Stimulated activated naive CD8-positive, alpha-beta T cell treated with anti-CD3 and anti-CD28 coated beads, Interleukin-15, amount 100 ng/mL, for 72 hours (primary cell): ENCODE results near the gene PLXNA3.

Experiments used
- ATAC-seq: fragments of 150-1000 bp; cut with Tn5 transposase; 2 replicates; pipeline ENCODE4 v1.10.0; 2021; ENCODE audit warnings: mild to moderate bottlenecking, moderate library complexity
- DNase-seq, 2 donors: peaks; one replicate each; pipeline ENCODE4 v3.0.0; 2021 to 2022
- H3K27ac Mint-ChIP-seq, 2 donors: one replicate each; pipeline ENCODE4 v1.8.0; 2022; ENCODE audit warnings: mild to moderate bottlenecking in 2 of 2, mixed read lengths in 2 of 2, moderate library complexity in 2 of 2
- H3K27me3 Mint-ChIP-seq: one replicate; pipeline ENCODE4 v1.8.0; 2022; ENCODE audit warnings: mixed read lengths
- H3K4me1 Mint-ChIP-seq: one replicate; pipeline ENCODE4 v1.8.0; 2022; ENCODE audit warnings: mild to moderate bottlenecking, mixed read lengths
- H3K4me3 Mint-ChIP-seq, 2 donors: one replicate each; pipeline ENCODE4 v1.8.0; 2022; ENCODE audit warnings: mild to moderate bottlenecking in 2 of 2, mixed read lengths in 2 of 2, moderate library complexity in 1 of 2
- H3K9me3 Mint-ChIP-seq, 2 donors: one replicate each; pipeline ENCODE4 v1.8.0; 2022; ENCODE audit warnings: mixed read lengths in 2 of 2

PLXNA3 gene

DNA sequence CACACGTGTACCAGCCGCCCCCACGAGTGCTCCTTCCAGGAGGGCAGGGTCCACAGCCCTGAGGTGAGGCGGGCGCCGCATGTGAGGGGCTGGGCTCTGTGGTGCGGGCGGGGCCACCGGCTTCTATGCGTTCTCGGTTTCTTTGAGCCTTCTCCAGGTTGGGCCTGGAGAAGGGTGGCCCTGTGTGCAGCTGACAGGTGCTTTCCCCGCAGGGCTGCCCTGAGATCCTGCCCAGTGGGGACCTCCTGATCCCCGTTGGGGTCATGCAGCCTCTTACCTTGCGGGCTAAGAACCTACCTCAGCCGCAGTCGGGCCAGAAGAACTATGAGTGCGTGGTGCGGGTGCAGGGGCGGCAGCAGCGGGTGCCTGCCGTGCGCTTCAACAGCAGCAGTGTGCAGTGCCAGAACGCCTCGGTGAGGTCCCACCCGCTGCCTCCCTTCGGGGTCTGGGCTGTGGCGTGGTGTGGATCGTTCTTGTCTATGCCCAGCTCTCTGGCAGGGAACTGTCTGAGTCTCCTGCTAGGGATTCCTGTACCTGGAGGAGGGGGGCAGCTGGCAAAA, 6.8 kb downstream of the PLXNA3 start:
- no peak overlapping the region for H3K4me3 Mint-ChIP-seq
- no peak overlapping the region for H3K27ac Mint-ChIP-seq
- DNase-seq (no peak), ATAC-seq (no peak)
- no peaks in the 10 kb centered on the region for H3K9me3 Mint-ChIP-seq
- H3K27me3 Mint-ChIP-seq, result no peaks in the 10 kb centered on the region
- peaks cover 17% of the 10 kb centered on the region for H3K4me1 Mint-ChIP-seq

DNA sequence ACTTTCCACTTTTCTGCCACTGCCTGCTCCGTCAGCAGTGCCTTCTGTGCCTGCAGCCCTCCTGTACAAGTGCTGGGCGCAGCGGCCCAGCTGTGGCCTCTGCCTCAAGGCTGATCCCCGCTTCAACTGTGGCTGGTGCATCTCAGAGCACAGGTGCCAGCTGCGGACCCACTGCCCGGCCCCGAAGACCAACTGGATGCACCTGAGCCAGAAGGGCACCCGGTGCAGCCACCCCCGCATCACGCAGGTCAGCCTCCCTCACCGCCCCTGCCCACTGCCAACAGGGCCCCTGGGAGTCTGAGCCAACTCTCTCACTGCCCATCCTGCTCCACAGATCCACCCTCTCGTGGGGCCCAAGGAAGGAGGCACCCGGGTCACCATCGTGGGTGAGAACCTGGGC, 7.5 kb downstream of the PLXNA3 start:
- Mint-ChIP-seq H3K4me1 (peaks cover 10% of the 10 kb centered on the region), H3K27me3 (no peaks in the 10 kb centered on the region), H3K9me3 (no peaks in the 10 kb centered on the region), H3K27ac (no peak overlapping the region), H3K4me3 (no peak overlapping the region)
- no peak for ATAC-seq
- no peak for DNase-seq

DNA sequence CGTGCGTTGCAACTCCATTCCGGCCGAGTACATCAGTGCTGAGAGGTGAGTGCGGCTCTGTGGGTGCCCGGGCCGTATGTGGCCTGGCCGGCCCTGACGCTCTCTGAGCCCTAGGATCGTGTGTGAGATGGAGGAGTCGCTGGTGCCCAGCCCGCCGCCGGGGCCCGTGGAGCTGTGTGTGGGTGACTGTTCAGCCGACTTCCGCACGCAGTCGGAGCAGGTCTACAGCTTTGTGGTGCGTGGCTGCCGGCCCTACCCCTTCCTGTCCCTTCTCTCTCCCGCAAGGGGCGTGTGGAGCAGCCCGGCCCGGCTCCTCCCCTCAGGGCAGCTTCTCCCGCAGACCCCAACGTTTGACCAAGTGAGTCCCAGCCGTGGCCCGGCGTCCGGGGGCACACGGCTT, 8.0 kb downstream of the PLXNA3 start:
- Mint-ChIP-seq H3K4me3 (no peak overlapping the region), H3K9me3 (no peaks in the 10 kb centered on the region), H3K27ac (no peak overlapping the region), H3K27me3 (no peaks in the 10 kb centered on the region), H3K4me1 (peaks cover 10% of the 10 kb centered on the region)
- ATAC-seq, result no peak
- no peak for DNase-seq

DNA sequence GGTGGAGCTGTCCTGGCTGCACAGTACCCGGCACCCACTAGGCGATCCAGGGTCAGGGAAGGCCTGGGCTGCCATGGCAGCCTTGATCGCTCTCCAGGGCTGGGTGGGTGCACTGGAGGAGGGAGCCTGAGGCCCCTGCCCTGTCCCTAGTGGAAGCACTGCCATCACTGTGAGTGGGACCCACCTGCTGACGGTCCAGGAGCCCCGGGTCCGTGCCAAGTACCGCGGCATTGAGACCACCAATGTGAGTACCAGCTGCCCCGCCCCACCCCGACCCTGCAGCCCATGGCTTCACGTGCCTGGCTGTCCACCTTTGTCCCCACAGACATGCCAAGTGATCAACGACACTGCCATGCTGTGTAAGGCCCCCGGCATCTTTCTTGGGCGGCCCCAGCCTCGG, 8.8 kb downstream of the PLXNA3 start:
- no peaks in the 10 kb centered on the region for H3K27me3 Mint-ChIP-seq
- no peak for DNase-seq
- no peak for ATAC-seq
- H3K4me1 Mint-ChIP-seq, result peaks cover 3% of the 10 kb centered on the region
- H3K9me3 Mint-ChIP-seq, result no peaks in the 10 kb centered on the region
- H3K27ac Mint-ChIP-seq, result no peak overlapping the region
- H3K4me3 Mint-ChIP-seq, result no peak overlapping the region

DNA sequence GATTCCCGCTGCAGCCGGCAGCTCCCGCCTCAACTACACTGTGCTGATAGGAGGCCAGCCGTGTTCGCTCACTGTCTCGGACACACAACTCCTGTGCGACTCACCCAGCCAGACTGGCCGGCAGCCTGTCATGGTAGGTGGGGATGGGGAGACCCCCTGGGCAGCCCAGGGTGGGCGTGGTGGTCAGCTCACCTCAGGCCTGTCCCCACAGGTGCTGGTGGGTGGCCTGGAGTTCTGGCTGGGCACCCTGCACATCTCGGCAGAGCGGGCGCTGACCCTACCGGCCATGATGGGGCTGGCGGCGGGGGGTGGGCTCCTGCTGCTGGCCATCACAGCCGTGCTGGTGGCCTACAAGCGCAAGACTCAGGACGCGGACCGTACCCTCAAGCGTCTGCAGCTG, 9.5 kb downstream of the PLXNA3 start:
- H3K27me3 Mint-ChIP-seq, result no peaks in the 10 kb centered on the region
- DNase-seq (no peak), ATAC-seq (no peak)
- no peaks in the 10 kb centered on the region for H3K9me3 Mint-ChIP-seq
- no peaks in the 10 kb centered on the region for H3K4me1 Mint-ChIP-seq
- no peak overlapping the region for H3K4me3 Mint-ChIP-seq
- H3K27ac Mint-ChIP-seq, result no peak overlapping the region

DNA sequence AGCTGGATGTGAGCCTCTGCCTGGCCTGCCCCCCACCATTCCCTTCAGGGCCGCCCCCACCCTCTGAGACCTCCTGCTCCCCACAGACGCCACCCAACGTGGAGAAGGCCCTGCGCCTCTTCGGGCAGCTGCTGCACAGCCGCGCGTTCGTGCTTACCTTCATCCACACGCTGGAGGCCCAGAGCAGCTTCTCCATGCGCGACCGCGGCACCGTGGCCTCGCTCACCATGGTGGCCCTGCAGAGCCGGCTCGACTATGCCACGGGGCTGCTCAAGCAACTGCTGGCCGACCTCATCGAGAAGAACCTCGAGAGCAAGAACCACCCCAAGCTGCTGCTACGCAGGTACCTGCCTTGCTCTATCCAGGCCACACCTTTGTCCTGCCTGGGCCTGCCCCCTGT, 10.1 kb downstream of the PLXNA3 start:
- no peak overlapping the region for H3K27ac Mint-ChIP-seq
- H3K27me3 Mint-ChIP-seq, result no peaks in the 10 kb centered on the region
- ATAC-seq, result no peak

DNA sequence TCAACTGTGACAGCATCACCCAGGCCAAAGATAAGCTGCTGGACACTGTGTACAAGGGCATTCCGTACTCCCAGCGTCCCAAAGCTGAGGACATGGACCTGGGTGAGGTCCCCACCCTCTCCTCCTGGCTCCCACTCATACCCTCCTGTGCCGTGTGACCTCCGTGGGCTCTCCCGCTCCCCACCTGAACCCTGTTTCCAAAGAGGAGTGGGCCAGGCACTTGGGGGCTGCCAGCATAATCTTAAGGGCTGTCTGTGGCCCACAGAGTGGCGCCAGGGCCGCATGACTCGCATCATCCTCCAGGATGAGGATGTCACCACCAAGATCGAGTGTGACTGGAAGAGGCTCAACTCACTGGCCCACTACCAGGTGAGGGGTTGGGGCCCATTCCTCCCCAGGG, 11.0 kb downstream of the PLXNA3 start:
- H3K9me3 Mint-ChIP-seq, result no peaks in the 10 kb centered on the region
- peaks cover 9% of the 10 kb centered on the region for H3K4me1 Mint-ChIP-seq
- ATAC-seq (no peak), DNase-seq (no peak)
- no peak overlapping the region for H3K27ac Mint-ChIP-seq
- H3K27me3 Mint-ChIP-seq, result no peaks in the 10 kb centered on the region
- H3K4me3 Mint-ChIP-seq, result no peak overlapping the region

More for the DNA sequence above, 10.1 kb downstream of the PLXNA3 start:
- Mint-ChIP-seq H3K9me3 (no peaks in the 10 kb centered on the region), H3K4me3 (no peak overlapping the region), H3K4me1 (peaks cover 4% of the 10 kb centered on the region)
- no peak for DNase-seq

DNA sequence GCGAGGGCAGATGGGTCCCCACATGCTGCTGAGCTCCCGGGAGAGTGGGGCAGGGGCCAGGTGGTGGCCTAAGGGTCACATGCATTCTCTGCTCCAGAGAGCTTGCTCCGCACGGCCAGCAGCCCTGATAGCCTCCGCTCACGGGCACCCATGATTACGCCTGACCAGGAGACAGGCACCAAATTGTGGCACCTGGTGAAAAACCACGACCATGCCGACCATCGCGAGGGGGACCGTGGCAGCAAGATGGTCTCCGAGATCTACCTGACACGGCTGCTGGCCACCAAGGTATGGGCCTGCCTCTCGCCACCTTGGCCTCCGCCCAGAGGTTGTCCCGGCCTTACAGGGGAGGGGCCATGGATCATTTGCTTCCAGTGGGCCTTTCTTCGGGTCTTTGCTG, 11.8 kb downstream of the PLXNA3 start:
- ATAC-seq (no peak), DNase-seq (no peak)
- H3K27ac Mint-ChIP-seq, result peak overlapping the region in 1 of 2 donors; percentile 27
- no peaks in the 10 kb centered on the region for H3K9me3 Mint-ChIP-seq
- no peaks in the 10 kb centered on the region for H3K27me3 Mint-ChIP-seq
- peaks cover 9% of the 10 kb centered on the region for H3K4me1 Mint-ChIP-seq
- no peak overlapping the region for H3K4me3 Mint-ChIP-seq

DNA sequence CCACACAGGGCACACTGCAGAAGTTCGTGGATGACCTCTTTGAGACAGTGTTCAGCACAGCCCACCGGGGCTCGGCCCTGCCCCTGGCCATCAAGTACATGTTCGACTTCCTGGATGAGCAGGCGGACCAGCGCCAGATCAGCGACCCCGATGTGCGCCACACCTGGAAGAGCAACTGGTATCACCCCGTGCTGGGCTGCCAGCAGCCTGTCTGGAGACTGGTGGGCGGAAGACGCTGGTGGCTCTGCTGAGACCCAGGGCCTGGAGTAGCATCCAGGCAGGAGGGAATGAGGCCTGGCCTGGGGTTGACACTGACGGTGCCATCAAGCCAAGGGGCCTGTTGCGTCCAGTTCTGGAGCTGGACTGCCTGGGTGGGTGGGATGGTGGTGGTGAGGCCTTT, 12.4 kb downstream of the PLXNA3 start:
- no peak for ATAC-seq
- H3K4me1 Mint-ChIP-seq, result peaks cover 12% of the 10 kb centered on the region
- no peak for DNase-seq
- no peak overlapping the region for H3K4me3 Mint-ChIP-seq
- H3K9me3 Mint-ChIP-seq, result no peaks in the 10 kb centered on the region
- no peak overlapping the region for H3K27ac Mint-ChIP-seq
- no peaks in the 10 kb centered on the region for H3K27me3 Mint-ChIP-seq

DNA sequence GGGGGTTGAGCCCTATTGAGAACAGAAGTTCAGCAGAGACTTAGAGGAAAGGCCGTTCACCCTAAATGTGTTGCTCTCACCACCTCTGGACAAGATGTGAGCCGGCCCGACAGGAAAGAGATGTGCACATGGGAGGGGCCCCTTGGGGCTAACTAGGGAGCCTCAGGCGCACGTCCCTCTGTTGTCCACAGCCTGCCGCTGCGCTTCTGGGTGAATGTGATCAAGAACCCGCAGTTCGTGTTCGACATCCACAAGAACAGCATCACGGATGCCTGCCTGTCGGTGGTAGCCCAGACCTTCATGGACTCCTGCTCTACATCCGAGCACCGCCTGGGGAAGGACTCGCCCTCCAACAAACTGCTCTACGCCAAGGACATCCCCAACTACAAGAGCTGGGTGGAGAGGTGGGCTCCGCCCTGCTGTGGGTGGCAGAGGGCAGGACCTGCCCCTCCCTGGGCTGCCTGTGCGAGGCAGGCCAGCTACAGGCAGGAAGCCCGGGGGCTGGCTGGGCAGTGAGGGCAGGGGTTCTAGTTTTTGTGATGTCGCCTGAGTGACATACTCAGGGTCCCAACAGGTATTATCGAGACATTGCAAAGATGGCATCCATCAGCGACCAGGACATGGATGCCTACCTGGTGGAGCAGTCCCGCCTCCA, 13.0 kb downstream of the PLXNA3 start:
- H3K4me1 Mint-ChIP-seq, result peaks cover 16% of the 10 kb centered on the region
- no peak for DNase-seq
- H3K4me3 Mint-ChIP-seq, result no peak overlapping the region
- no peak for ATAC-seq
- no peak overlapping the region for H3K27ac Mint-ChIP-seq
- H3K27me3 Mint-ChIP-seq, result no peaks in the 10 kb centered on the region
- H3K9me3 Mint-ChIP-seq, result no peaks in the 10 kb centered on the region

DNA sequence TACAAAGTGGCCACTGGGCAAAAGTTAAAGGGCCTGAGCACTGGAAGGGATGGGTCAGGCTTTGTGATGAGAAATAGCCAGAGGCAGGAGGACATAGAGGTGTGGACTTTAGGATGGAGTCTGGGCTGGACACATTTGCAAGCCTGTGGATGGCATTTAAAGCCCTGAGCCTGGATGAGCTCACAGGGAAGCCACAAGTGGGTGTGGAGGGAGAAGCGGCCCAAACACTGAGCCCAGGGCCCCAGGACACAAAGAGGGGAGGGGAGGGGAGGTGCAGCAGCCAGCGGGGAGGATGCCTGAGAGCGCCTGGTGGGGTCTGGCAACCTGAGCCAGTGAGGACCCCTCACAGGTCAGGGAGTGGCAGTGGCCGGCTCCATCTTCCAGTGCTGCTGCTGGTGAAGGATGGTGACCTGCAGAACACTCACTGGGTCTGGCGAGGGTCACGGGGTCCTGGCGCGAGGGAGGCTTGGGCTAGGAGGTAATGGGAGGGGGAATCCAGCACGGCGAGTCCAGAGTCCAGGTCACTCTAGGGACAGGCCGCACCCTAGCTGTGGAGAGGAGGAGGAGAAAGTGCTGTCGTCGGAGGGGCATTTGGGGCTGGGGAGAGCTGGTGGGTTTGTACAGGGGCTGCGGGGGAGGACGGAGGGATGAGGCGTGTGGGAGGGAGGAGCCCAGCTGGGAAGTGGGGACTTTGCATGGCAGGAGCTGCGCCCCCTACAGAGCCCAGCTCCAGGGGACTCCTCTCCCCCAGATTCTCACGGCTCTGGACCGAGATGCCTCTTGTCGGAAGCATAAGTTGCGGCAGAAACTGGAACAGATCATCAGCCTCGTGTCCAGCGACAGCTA, 14.0 kb downstream of the PLXNA3 start:
- DNase-seq, result no peak
- Mint-ChIP-seq H3K4me1 (peaks cover 23% of the 10 kb centered on the region), H3K9me3 (no peaks in the 10 kb centered on the region), H3K4me3 (no peak overlapping the region), H3K27ac (peak overlapping the region in 1 of 2 donors; percentile 91), H3K27me3 (no peaks in the 10 kb centered on the region)
- no peak for ATAC-seq

DNA sequence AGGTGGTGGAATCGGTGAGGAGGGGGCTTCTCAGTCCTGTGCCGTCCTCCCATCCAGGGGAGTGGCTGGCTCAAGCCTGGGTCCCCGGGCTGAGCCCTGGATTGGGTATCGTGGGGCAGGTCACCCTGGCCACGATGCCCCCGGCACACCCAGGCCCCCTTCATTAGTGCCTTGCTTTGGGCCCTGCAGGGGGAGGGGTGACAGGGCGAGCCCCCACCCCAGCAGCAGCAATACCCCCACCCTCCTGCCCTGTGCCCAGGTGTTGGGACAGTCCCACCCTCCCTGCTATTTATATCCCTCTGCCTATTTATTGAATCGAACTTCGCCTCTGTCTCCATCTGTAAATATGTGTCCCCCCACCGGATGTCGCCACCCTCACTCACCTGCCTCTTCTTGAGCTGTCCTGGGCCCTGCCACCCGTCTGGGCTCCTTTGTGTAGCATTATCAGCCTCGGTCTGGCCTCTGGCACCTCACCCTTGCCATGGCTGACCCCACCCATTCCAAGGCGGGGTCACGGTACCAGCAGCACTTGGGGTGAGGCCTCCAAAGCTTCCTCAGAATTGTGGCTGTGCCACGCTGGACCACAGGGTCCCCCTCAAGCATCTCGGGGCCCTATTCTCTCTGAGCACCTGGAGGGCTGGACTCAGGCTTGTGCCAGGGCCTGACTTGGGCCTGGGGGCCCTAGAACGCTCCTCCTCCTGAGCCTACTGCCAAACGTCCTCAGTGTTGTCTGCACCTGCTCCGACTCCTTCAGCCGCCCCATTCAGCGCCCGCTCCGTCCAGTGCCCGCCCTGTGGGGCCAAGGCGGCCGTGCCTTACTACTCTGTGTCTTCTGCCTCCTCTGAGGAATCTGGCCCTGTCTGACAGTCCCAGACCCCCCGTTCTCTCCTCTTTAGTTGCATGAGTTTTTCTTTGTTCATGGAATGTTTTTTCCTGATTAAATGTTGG, 14.9 kb downstream of the PLXNA3 start:
- no peak overlapping the region for H3K4me3 Mint-ChIP-seq
- no peaks in the 10 kb centered on the region for H3K27me3 Mint-ChIP-seq
- H3K9me3 Mint-ChIP-seq, result no peaks in the 10 kb centered on the region
- ATAC-seq (peak; percentile 59), DNase-seq (no peak)
- no peak overlapping the region for H3K27ac Mint-ChIP-seq
- peaks cover 29% of the 10 kb centered on the region for H3K4me1 Mint-ChIP-seq

DNA sequence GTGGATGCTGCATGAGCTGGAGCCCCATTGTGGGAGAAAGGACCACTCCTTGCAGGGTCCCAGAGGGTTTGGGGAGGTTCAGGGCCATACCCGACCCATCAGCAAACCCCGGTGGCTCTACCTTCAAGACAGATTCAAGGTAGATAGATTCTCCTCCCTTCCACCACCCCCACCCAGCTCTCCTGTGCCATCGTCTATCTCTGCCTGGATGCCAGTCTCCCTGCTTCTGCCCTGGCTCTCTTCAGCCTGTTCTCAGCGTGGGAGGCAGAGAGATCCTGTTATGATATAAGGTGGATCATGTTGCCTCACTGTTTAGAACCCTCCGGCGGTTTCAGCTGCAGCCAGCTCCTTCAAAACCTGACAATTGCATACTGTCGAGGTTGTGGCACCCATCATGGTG, 15.6 kb downstream of the PLXNA3 start:
- no peak for ATAC-seq
- H3K27me3 Mint-ChIP-seq, result no peaks in the 10 kb centered on the region

DNA sequence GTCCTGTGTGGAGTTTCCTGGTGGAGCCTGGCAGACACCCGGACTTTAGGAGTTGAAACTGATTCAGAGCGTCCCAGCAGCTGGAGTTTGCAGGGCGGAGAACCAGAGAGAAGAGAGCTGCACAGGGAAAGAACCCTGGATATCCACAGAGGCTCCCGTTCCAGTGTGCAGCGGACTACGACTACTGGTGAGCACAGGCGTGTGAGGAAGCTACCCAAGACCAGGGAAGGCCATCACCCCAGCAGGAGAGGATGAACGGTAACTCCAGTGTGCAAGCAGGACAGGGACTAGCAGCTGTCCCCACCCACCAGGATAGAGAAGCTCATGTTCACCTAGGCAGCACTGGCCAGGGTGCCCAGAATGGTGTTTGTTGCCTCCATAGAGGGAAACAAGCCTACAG, 18.7 kb downstream of the PLXNA3 start:
- Mint-ChIP-seq H3K4me3 (no peak overlapping the region), H3K4me1 (peaks cover 38% of the 10 kb centered on the region), H3K9me3 (no peaks in the 10 kb centered on the region), H3K27ac (no peak overlapping the region), H3K27me3 (no peaks in the 10 kb centered on the region)
- DNase-seq (no peak), ATAC-seq (no peak)

More for the DNA sequence above, 15.6 kb downstream of the PLXNA3 start:
- no peak overlapping the region for H3K27ac Mint-ChIP-seq
- no peak overlapping the region for H3K4me3 Mint-ChIP-seq
- peaks cover 31% of the 10 kb centered on the region for H3K4me1 Mint-ChIP-seq
- H3K9me3 Mint-ChIP-seq, result no peaks in the 10 kb centered on the region
- DNase-seq, result no peak

DNA sequence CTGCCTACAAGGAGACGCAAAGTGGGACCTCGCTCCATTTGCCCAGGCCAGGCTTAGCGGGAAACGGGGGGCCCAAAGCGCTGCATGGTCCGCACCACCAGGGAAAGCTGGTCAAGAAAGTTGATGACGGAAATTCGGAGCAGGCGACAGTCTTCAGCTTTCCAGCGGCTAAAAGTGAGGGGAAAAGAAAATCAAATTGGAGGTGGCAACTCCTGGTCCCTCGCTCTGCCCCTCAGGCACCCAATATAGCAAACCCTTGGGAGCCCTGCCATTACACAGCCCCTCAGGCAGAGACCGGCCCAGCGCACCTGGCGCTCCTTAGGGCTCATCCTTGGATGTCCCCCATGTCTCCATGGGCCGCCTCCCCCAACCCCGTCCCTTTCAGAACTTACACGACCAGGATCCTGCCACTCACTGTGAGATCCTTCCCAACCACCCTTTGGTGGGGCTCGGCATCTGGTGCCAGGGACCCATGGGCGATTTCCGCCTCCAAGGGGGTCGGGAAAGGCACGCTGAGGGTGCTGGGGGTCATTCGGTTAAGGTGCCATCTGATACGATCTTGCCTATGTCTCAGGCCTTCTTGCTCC, 19.9 kb downstream of the PLXNA3 start:
- no peaks in the 10 kb centered on the region for H3K27me3 Mint-ChIP-seq
- no peaks in the 10 kb centered on the region for H3K9me3 Mint-ChIP-seq
- H3K27ac Mint-ChIP-seq, result peak overlapping the region in 1 of 2 donors; percentile 81
- peak overlapping the region; percentile 87 to 90 for H3K4me3 Mint-ChIP-seq
- ATAC-seq (no peak), DNase-seq (no peak)
- peaks cover 42% of the 10 kb centered on the region for H3K4me1 Mint-ChIP-seq
